PC-3 (cell line): ENCODE data around the gene CTTN. TPM values are rescaled to one million over a fixed set of nuclear protein-coding genes. Genes with fewer than 3 reads are reported as not detected.

ENCODE experiments used
- ATAC-seq: fragments of 200-7000 bp; cut with Tn5 transposase; 2 replicates; pipeline ENCODE4 v1.9.1; 2020; ENCODE audit warnings: mild to moderate bottlenecking, moderate library complexity
- BruUV-seq: library from RNA; stranded (reverse); fragments of 400-500 nt; replicated peaks from 2 replicates; lab custom pipeline; 2021; lab: Mats Ljungman, UMichigan
- CTCF ChIA-PET: fragments of 300-600 bp; sonication (Branson Sonifier 250); formaldehyde crosslinking; loops from one replicate; lab custom pipeline; 2022; ENCODE audit warnings: antibody characterized with exemption; lab: Charles Lee
- POLR2A ChIA-PET: fragments of 300-600 bp; sonication (Branson Sonifier 250); formaldehyde crosslinking; loops from one replicate; lab custom pipeline; 2022; ENCODE audit warnings: antibody characterized with exemption; ENCODE audit not compliant: unreplicated experiment; lab: Charles Lee
- DNase-seq: peaks from one replicate; pipeline ENCODE4 v3.0.0-alpha.2; 2015
- H2AFZ ChIP-seq: fragments of 300-600 bp; sonication (generic); 2 replicates; pipeline ENCODE4 v1.6.0; 2016; ENCODE audit warnings: antibody characterized with exemption, low read length
- H3F3A ChIP-seq: fragments of 300-600 bp; sonication (generic); one replicate; pipeline ENCODE4 v1.6.0; 2017; ENCODE audit warnings: antibody characterized with exemption, low read length, control low read depth, mild to moderate bottlenecking; ENCODE audit not compliant: unreplicated experiment
- H3K27ac ChIP-seq: fragments of 300-600 bp; sonication (generic); 2 replicates; pipeline ENCODE4 v1.5.1; 2016; ENCODE audit warnings: mild to moderate bottlenecking, low read length
- H3K27me3 ChIP-seq: fragments of 300-600 bp; sonication (generic); 2 replicates; pipeline ENCODE4 v1.6.1; 2016; ENCODE audit warnings: low read length, mixed read lengths
- H3K36me3 ChIP-seq: fragments of 300-600 bp; sonication (generic); 2 replicates; pipeline ENCODE4 v1.6.1; 2016; ENCODE audit warnings: low read depth, mixed run types, low read length, mixed read lengths
- H3K4me1 ChIP-seq: fragments of 300-600 bp; sonication (generic); 2 replicates; pipeline ENCODE4 v1.5.1; 2016; ENCODE audit warnings: low read length; ENCODE audit not compliant: insufficient read depth
- H3K4me2 ChIP-seq: fragments of 300-600 bp; sonication (generic); 2 replicates; pipeline ENCODE4 v1.6.0; 2016; ENCODE audit warnings: low read length
- H3K4me3 ChIP-seq: fragments of 300-600 bp; sonication (generic); 2 replicates; pipeline ENCODE4 v1.5.1; 2016; ENCODE audit warnings: mild to moderate bottlenecking, low read length, mixed read lengths
- H3K79me2 ChIP-seq: fragments of 300-600 bp; sonication (generic); 2 replicates; pipeline ENCODE4 v1.6.1; 2017; ENCODE audit warnings: low read length, mixed read lengths
- H3K9ac ChIP-seq: fragments of 300-600 bp; sonication (generic); 2 replicates; pipeline ENCODE4 v1.6.0; 2016; ENCODE audit warnings: mild to moderate bottlenecking, low read length
- H3K9me2 ChIP-seq: fragments of 300-600 bp; sonication (generic); replicated peaks from 2 replicates; pipeline ENCODE4 v1.6.1; 2016; ENCODE audit warnings: mixed run types, low read length, mixed read lengths
- H3K9me3 ChIP-seq: fragments of 300-600 bp; sonication (generic); 2 replicates; pipeline ENCODE4 v1.6.1; 2016; ENCODE audit warnings: low read length, mixed read lengths
- H4K20me1 ChIP-seq: fragments of 300-600 bp; sonication (generic); 2 replicates; pipeline ENCODE4 v1.6.1; 2016; ENCODE audit warnings: low read length, mixed read lengths
- EZH2 ChIP-seq: fragments of 300-600 bp; sonication (generic); IDR thresholded peaks from one replicate; pipeline ENCODE4 v1.6.1; 2017; ENCODE audit warnings: antibody characterized with exemption, mild to moderate bottlenecking, low read length; ENCODE audit not compliant: unreplicated experiment
- EZH2phosphoT487 ChIP-seq: fragments of 300-600 bp; sonication (generic); IDR thresholded peaks from 2 replicates; pipeline ENCODE4 v1.6.1; 2018; ENCODE audit warnings: mild to moderate bottlenecking, antibody characterized with exemption, low read length, borderline replicate concordance
- intact Hi-C: fragments of 100-400 bp; cut with micrococcal nuclease; formaldehyde crosslinking; loops from 2 replicates; pipeline ENCODE4 v1.9.0; 2023
- total RNA-seq: library from RNA; depleted of rRNA; stranded (reverse); fragments of >200 nt; gene quantifications from 2 replicates; pipeline ENCODE4 v1.2.3, GENCODE V29; 2014
- TF ChIP-seq, protein P1 (sequence below): fragments of 300-600 bp; sonication (generic); conservative IDR thresholded peaks from 2 replicates; pipeline ENCODE4 v1.5.1; 2017; ENCODE audit warnings: antibody characterized with exemption, low read depth, mild to moderate bottlenecking, low read length

CTTN gene
- total RNA-seq, 1 experiment from 2014 or later: 244 TPM

- DNase-seq: no peak
- Histone ChIP-seq H3K9me2 (no peaks in the 10 kb centered on the region), H3K79me2 (no peaks in the 10 kb centered on the region), H3K27me3 (no peaks in the 10 kb centered on the region), H3K36me3 (peaks cover 86% of the 10 kb centered on the region), H3K4me1 (no peaks in the 10 kb centered on the region), H2AFZ (no peak overlapping the region), H3K4me2 (no peak overlapping the region), H3K4me3 (no peak overlapping the region), H3K9me3 (no peaks in the 10 kb centered on the region), H3K27ac (no peak overlapping the region), H3F3A (no peaks in the 10 kb centered on the region), H4K20me1 (0 out of 2 replicates have a peak, but pooled peaks cover 4% of the 10 kb centered on the region), H3K9ac (no peak overlapping the region)
- CTCF ChIA-PET: no interaction called here
- TF ChIP-seq, protein P1, sequence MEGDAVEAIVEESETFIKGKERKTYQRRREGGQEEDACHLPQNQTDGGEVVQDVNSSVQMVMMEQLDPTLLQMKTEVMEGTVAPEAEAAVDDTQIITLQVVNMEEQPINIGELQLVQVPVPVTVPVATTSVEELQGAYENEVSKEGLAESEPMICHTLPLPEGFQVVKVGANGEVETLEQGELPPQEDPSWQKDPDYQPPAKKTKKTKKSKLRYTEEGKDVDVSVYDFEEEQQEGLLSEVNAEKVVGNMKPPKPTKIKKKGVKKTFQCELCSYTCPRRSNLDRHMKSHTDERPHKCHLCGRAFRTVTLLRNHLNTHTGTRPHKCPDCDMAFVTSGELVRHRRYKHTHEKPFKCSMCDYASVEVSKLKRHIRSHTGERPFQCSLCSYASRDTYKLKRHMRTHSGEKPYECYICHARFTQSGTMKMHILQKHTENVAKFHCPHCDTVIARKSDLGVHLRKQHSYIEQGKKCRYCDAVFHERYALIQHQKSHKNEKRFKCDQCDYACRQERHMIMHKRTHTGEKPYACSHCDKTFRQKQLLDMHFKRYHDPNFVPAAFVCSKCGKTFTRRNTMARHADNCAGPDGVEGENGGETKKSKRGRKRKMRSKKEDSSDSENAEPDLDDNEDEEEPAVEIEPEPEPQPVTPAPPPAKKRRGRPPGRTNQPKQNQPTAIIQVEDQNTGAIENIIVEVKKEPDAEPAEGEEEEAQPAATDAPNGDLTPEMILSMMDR: no peak
- TF ChIP-seq EZH2 (no peak), EZH2phosphoT487 (no peak)
- intact Hi-C loops: no loop called here
- POLR2A ChIA-PET: no interaction called here
- BruUV-seq: no TSS peak
- ATAC-seq: no peak
Observed at GRCh38 chr11:70432580-70432979, 34.3 kb downstream of the CTTN start.

GRCh38 chr11:70433038-70433437 lies 34.7 kb downstream of the CTTN start:
- ChIA-PET POLR2A (no interaction called here), CTCF (no interaction called here)
- no peak overlapping the region for H2AFZ ChIP-seq
- H3K9ac ChIP-seq: no peak overlapping the region
- TF ChIP-seq, protein P1: no peak
- TF ChIP-seq EZH2 (no peak), EZH2phosphoT487 (no peak)
- no peaks in the 10 kb centered on the region for H3K79me2 ChIP-seq
- ATAC-seq (no peak), DNase-seq (no peak)
- intact Hi-C loops: no loop called here
- H3K36me3 ChIP-seq: peaks cover 83% of the 10 kb centered on the region
- H3K27ac ChIP-seq: no peak overlapping the region
- H3K9me2 ChIP-seq: no peaks in the 10 kb centered on the region
- no peaks in the 10 kb centered on the region for H3K27me3 ChIP-seq
- H4K20me1 ChIP-seq: 0 out of 2 replicates have a peak, but pooled peaks cover 4% of the 10 kb centered on the region
- no peaks in the 10 kb centered on the region for H3K4me1 ChIP-seq
- BruUV-seq: no TSS peak
- H3K4me3 ChIP-seq: no peak overlapping the region
- H3K9me3 ChIP-seq: no peaks in the 10 kb centered on the region
- H3K4me2 ChIP-seq: no peak overlapping the region
- no peaks in the 10 kb centered on the region for H3F3A ChIP-seq

GRCh38 chr11:70433526-70433925 lies 35.2 kb downstream of the CTTN start:
- Histone ChIP-seq H3K4me1 (no peaks in the 10 kb centered on the region), H3K4me2 (no peak overlapping the region), H3K36me3 (peaks cover 81% of the 10 kb centered on the region), H3K9me3 (no peaks in the 10 kb centered on the region), H3K4me3 (no peak overlapping the region), H3K27ac (no peak overlapping the region), H2AFZ (no peak overlapping the region), H3K79me2 (no peaks in the 10 kb centered on the region), H3F3A (no peaks in the 10 kb centered on the region), H3K9me2 (no peaks in the 10 kb centered on the region), H3K9ac (no peak overlapping the region), H3K27me3 (no peaks in the 10 kb centered on the region), H4K20me1 (0 out of 2 replicates have a peak, but pooled peaks cover 4% of the 10 kb centered on the region)
- ChIA-PET CTCF (no interaction called here), POLR2A (no interaction called here)
- TF ChIP-seq, protein P1: no peak
- TF ChIP-seq EZH2phosphoT487 (no peak), EZH2 (no peak)
- intact Hi-C loops: no loop called here
- no TSS peak for BruUV-seq
- ATAC-seq: no peak
- no peak for DNase-seq
